SU-DHL-6 (cell line): Measurements from ENCODE around the gene SLC9A9.

Source experiments
- H2AFZ ChIP-seq: fragments of 200-600 bp; sonication (generic); 2 replicates; pipeline ENCODE4 v1.6.1; 2014; ENCODE audit warnings: low read depth, mild to moderate bottlenecking, moderate library complexity, mixed read lengths, antibody characterized with exemption, low read length; ENCODE audit not compliant: severe bottlenecking
- H3F3A ChIP-seq: fragments of 200-600 bp; shearing (Covaris generic); 2 replicates; pipeline ENCODE4 v1.6.0; 2016; ENCODE audit warnings: antibody characterized with exemption, mild to moderate bottlenecking; ENCODE audit not compliant: insufficient read depth
- H3K27ac ChIP-seq: fragments of 200-600 bp; sonication (generic); 2 replicates; pipeline ENCODE4 v1.5.1; 2016; ENCODE audit warnings: low read depth, mild to moderate bottlenecking, low read length, moderate library complexity, mixed read lengths
- H3K27me3 ChIP-seq: fragments of 200-600 bp; sonication (generic), shearing (Covaris generic); 2 replicates; pipeline ENCODE4 v1.6.0; 2014; ENCODE audit warnings: mild to moderate bottlenecking, low read length
- H3K36me3 ChIP-seq: fragments of 200-600 bp; sonication (generic); 2 replicates; pipeline ENCODE4 v1.6.1; 2014; ENCODE audit warnings: mild to moderate bottlenecking, low read length, mixed read lengths
- H3K4me2 ChIP-seq: fragments of 300-600, 200-600 bp; shearing (Covaris generic), sonication (generic); 2 replicates; pipeline ENCODE4 v1.6.0; 2014; ENCODE audit warnings: low read length, low read depth, mild to moderate bottlenecking; ENCODE audit not compliant: poor library complexity, severe bottlenecking
- H3K4me3 ChIP-seq: fragments of 200-600 bp; sonication (generic); 2 replicates; pipeline ENCODE4 v1.5.1; 2014; ENCODE audit warnings: antibody characterized with exemption, low read length, mild to moderate bottlenecking, mixed read lengths; ENCODE audit not compliant: insufficient read depth, poor library complexity, severe bottlenecking
- H3K79me2 ChIP-seq: fragments of 200-600 bp; sonication (generic); 2 replicates; pipeline ENCODE4 v1.6.1; 2014; ENCODE audit warnings: mild to moderate bottlenecking, low read length, moderate library complexity; ENCODE audit not compliant: insufficient read depth
- H3K9ac ChIP-seq: fragments of 200-600 bp; sonication (generic); 2 replicates; pipeline ENCODE4 v1.7.0; 2014; ENCODE audit warnings: mild to moderate bottlenecking, low read length
- H3K9me2 ChIP-seq: fragments of 200-600 bp; sonication (generic); replicated peaks from 2 replicates; pipeline ENCODE4 v1.6.1; 2014; ENCODE audit warnings: low read length; ENCODE audit not compliant: insufficient read depth
- H3K9me3 ChIP-seq: fragments of 200-600 bp; sonication (generic); 2 replicates; pipeline ENCODE4 v1.6.1; 2014; ENCODE audit warnings: low read length, mixed read lengths; ENCODE audit not compliant: insufficient read depth
- H4K20me1 ChIP-seq: fragments of 200-600 bp; sonication (generic); 2 replicates; pipeline ENCODE4 v1.6.1; 2014; ENCODE audit warnings: low read depth, mild to moderate bottlenecking, antibody characterized with exemption, low read length, moderate library complexity, mixed read lengths
- CTCF ChIP-seq: fragments of 200-600 bp; sonication (generic); IDR thresholded peaks from one replicate; pipeline ENCODE4 v1.5.1; 2017; ENCODE audit warnings: antibody characterized with exemption, mild to moderate bottlenecking, low read length, moderate library complexity; ENCODE audit not compliant: insufficient read depth, poor library complexity, severe bottlenecking
- EZH2phosphoT487 ChIP-seq: fragments of 200-600 bp; sonication (generic), shearing (Covaris generic); conservative IDR thresholded peaks from 2 replicates; pipeline ENCODE4 v1.6.1; 2018; ENCODE audit warnings: mild to moderate bottlenecking, antibody characterized with exemption, low read length, moderate library complexity, mixed read lengths

The SLC9A9 gene

DNA sequence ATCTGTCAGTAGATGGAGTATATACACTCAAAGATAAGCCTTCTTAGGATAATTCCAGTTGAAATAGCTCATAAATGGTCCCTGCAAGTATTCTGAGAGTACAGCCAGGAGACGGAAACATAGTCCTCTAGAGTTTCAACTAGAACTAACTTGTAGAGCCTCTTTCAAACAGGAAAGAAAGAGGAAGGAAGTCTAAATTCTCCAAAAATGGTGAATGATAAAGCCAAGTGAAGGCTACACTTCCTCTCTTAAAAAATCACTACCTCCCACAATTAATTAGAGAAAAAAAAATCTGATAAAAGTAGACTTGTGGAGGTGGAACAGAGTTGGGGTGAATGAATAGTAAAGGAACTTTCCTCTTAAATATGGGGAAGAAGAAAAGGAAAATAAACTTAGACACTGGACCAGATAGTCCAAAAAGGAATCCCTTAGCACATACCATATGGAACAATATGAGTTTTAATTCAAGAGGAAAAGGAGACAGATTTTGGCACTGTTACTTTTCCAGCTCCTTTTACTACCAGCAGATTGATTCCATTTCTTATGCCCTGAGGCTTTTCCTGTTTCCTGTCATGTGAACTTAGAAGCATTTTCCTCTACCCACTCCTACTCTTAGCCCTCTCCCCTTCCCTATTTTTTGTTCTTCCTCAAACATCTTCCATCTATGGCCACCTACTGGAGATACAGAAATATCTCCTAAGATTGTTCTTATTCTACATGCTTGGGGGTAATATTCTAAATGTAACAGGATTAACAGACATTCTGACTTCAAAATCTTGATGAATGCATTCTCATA is 521.1 kb downstream of the SLC9A9 start:
- no peak overlapping the region for H3K4me3 ChIP-seq
- no peaks in the 10 kb centered on the region for H3F3A ChIP-seq
- no peak overlapping the region for H2AFZ ChIP-seq
- no peaks in the 10 kb centered on the region for H3K36me3 ChIP-seq
- no peak overlapping the region for H3K27ac ChIP-seq
- no peaks in the 10 kb centered on the region for H3K79me2 ChIP-seq
- H3K4me2 ChIP-seq = no peak overlapping the region
- H3K9me3 ChIP-seq = no peaks in the 10 kb centered on the region
- H3K9ac ChIP-seq = no peak overlapping the region
- TF ChIP-seq EZH2phosphoT487 = no peak
- no peak for TF ChIP-seq CTCF
- H3K9me2 ChIP-seq = no peaks in the 10 kb centered on the region
- no peaks in the 10 kb centered on the region for H4K20me1 ChIP-seq
- H3K27me3 ChIP-seq = no peaks in the 10 kb centered on the region

DNA sequence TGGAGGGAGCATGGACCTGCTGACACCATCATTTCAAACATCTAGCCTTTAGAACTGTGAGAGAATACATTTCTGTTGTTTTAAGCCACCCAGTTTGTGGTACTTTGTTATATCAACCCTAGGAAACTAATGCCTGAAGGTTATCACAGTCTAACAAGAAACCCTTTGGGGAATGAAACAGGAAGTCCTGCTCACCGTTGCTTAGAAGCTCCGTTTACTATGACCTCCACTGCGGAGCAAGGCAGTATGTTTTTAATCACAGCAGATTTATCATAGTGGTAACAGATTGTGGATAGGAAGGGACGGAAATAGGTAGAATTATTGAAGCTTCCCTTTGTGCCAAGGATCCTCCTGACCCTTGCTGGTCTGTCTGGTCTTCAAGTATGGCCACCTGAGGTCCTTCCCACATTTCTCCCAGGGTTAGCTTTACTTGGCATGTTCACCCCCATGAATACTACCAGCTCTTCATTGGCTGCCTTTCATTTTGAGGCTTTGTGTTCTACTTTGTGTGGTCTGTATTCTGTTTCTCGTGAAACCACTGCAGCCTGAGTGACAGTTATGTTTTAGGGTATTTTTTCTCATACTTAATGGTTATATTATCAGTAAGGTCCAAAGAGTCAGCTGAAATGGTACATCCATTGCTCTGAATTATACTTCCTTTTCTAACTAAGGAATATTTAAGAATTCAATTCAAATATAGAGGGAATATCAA is 527.1 kb downstream of the SLC9A9 start:
- H3K27me3 ChIP-seq = no peaks in the 10 kb centered on the region
- H3K9ac ChIP-seq = no peak overlapping the region

DNA sequence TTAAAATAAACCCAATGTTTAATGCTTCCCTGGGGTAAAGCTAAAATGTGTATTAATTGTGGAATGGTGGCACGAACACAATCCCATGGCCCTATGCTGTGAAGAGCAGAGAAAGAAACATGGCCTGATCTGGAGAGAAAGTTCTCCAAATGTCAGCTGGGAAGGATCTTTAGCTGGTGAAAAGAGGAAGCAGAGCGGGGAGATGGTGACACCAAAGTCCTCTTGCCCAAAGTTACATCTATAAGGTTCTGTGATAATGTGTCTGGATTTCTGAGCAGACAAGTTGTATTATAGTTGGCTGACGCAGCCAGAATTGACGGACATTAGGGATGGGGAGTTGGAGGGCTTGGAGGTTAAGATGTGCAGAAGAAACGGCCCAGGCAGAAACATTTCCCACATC is 532.5 kb downstream of the SLC9A9 start:
- H3F3A ChIP-seq = no peaks in the 10 kb centered on the region
- no peaks in the 10 kb centered on the region for H3K9me2 ChIP-seq
- no peak overlapping the region for H3K27ac ChIP-seq
- no peak overlapping the region for H3K9ac ChIP-seq
- no peaks in the 10 kb centered on the region for H3K9me3 ChIP-seq
- H3K4me3 ChIP-seq = no peak overlapping the region
- no peaks in the 10 kb centered on the region for H3K79me2 ChIP-seq
- no peak overlapping the region for H3K4me2 ChIP-seq
- H2AFZ ChIP-seq = no peak overlapping the region
- no peak for TF ChIP-seq CTCF
- no peak for TF ChIP-seq EZH2phosphoT487
- H4K20me1 ChIP-seq = no peaks in the 10 kb centered on the region
- no peaks in the 10 kb centered on the region for H3K27me3 ChIP-seq
- H3K36me3 ChIP-seq = no peaks in the 10 kb centered on the region

More for the DNA sequence above, 527.1 kb downstream of the SLC9A9 start:
- Histone ChIP-seq H2AFZ (no peak overlapping the region), H3K27ac (no peak overlapping the region), H3K4me2 (no peak overlapping the region), H3K79me2 (no peaks in the 10 kb centered on the region), H3F3A (no peaks in the 10 kb centered on the region), H4K20me1 (no peaks in the 10 kb centered on the region), H3K4me3 (no peak overlapping the region), H3K36me3 (no peaks in the 10 kb centered on the region), H3K9me3 (no peaks in the 10 kb centered on the region), H3K9me2 (no peaks in the 10 kb centered on the region)
- TF ChIP-seq CTCF (no peak), EZH2phosphoT487 (no peak)
